ENCODE data around the gene APBA1.

The APBA1 gene

GRCh38 chr9:69671879-69672595 lies at the start of gene APBA1:
Gene APBA1 (minus strand): TSS chr9:69672371.
- peak in 2 of 4 experiments; percentile 12 to 61 for DNase-seq

GRCh38 chr9:69719983-69720382 lies 47.8 kb upstream of the APBA1 start:
- no peak for DNase-seq

GRCh38 chr9:69719367-69719766 lies 47.2 kb upstream of the APBA1 start:
- no peak for DNase-seq

- no peak for DNase-seq
These were observed 46.0 kb upstream of the APBA1 start for GRCh38 chr9:69718218-69718617.

GRCh38 chr9:69715825-69716224 lies 43.7 kb upstream of the APBA1 start:
- DNase-seq = no peak

GRCh38 chr9:69715096-69715495 lies 42.9 kb upstream of the APBA1 start:
- DNase-seq = no peak

- DNase-seq = no peak
These were observed 25.3 kb upstream of the APBA1 start for GRCh38 chr9:69697475-69697874.

GRCh38 chr9:69696802-69697201 lies 24.6 kb upstream of the APBA1 start:
- DNase-seq = no peak

- no peak for DNase-seq
These were observed 17.9 kb upstream of the APBA1 start for GRCh38 chr9:69689991-69690538.

- DNase-seq = no peak
These were observed 11.8 kb upstream of the APBA1 start for GRCh38 chr9:69683927-69684326.

- no peak for DNase-seq
These were observed 6.8 kb upstream of the APBA1 start for GRCh38 chr9:69678843-69679538.

- no peak for DNase-seq
These were observed 5.8 kb upstream of the APBA1 start for GRCh38 chr9:69677931-69678330.

- no peak for DNase-seq
These were observed 3.4 kb upstream of the APBA1 start for GRCh38 chr9:69675563-69675962.

GRCh38 chr9:69674716-69675438 lies 2.7 kb upstream of the APBA1 start:
- DNase-seq = no peak

GRCh38 chr9:69674112-69674685 lies 2.0 kb upstream of the APBA1 start:
- no peak for DNase-seq

GRCh38 chr9:69673311-69673640 lies 1.1 kb upstream of the APBA1 start:
- DNase-seq = no peak

- DNase-seq = peak; percentile 40 to 65 (median 46)
These were observed 582 bp upstream of the APBA1 start for GRCh38 chr9:69672596-69673310.

GRCh38 chr9:69671311-69671878 lies 776 bp downstream of the APBA1 start:
- no peak for DNase-seq

GRCh38 chr9:69667306-69667705 lies 4.9 kb downstream of the APBA1 start:
- no peak for DNase-seq

- no peak for DNase-seq
These were observed 11.9 kb downstream of the APBA1 start for GRCh38 chr9:69660304-69660703.

- DNase-seq = no peak
These were observed 13.0 kb downstream of the APBA1 start for GRCh38 chr9:69658987-69659675.

GRCh38 chr9:69657269-69657668 lies 14.9 kb downstream of the APBA1 start:
- DNase-seq = no peak

Measured in activated naive CD4-positive, alpha-beta T cell (primary cell).